ENCODE results near the gene MYMX.
"Not testable (repeated sequence)": the region's sequence is repeated elsewhere in the genome, so short reads cannot be mapped to it uniquely, and the experiment has no call there.

The MYMX gene

GRCh38 chr6:44228031-44228430, 11.3 kb downstream of the MYMX start:
- no peak for DNase-seq (ENCODE audit: low read depth, low spot score)
- TF ChIP-seq, protein P1, sequence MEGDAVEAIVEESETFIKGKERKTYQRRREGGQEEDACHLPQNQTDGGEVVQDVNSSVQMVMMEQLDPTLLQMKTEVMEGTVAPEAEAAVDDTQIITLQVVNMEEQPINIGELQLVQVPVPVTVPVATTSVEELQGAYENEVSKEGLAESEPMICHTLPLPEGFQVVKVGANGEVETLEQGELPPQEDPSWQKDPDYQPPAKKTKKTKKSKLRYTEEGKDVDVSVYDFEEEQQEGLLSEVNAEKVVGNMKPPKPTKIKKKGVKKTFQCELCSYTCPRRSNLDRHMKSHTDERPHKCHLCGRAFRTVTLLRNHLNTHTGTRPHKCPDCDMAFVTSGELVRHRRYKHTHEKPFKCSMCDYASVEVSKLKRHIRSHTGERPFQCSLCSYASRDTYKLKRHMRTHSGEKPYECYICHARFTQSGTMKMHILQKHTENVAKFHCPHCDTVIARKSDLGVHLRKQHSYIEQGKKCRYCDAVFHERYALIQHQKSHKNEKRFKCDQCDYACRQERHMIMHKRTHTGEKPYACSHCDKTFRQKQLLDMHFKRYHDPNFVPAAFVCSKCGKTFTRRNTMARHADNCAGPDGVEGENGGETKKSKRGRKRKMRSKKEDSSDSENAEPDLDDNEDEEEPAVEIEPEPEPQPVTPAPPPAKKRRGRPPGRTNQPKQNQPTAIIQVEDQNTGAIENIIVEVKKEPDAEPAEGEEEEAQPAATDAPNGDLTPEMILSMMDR (IDR thresholded peaks at IDR 0.05; ENCODE audit: insufficient read depth, low read length, missing control alignments): no peak
- CTCF ChIA-PET: interaction anchor here (1.2 to 8.2 kb wide), 4 partner anchors 8 to 129 kb away, joined by 3 to 175 read pairs (median 4); no protein-coding TSS in a partner anchor
- H3K4me3 ChIP-seq (ENCODE audit: low read depth, low read length): no peak overlapping the region
- POLR2A ChIA-PET: interaction anchor here (1.0 kb wide), 1 partner anchor 19 kb away, joined by 3 read pairs; the partner anchor contains the start of gene HSP90AB1

GRCh38 chr6:44228433-44228832, 11.7 kb downstream of the MYMX start:
- no peak overlapping the region for H3K4me3 ChIP-seq (ENCODE audit: low read depth, low read length)
- DNase-seq (ENCODE audit: low read depth, low spot score): no peak
- POLR2A ChIA-PET: no interaction called here
- TF ChIP-seq, protein P1 (IDR thresholded peaks at IDR 0.05; ENCODE audit: insufficient read depth, low read length, missing control alignments): no peak
- CTCF ChIA-PET: interaction anchor here (0.6 to 8.2 kb wide), 5 partner anchors 8 to 129 kb away, joined by 3 to 175 read pairs (median 4); no protein-coding TSS in a partner anchor

DNA sequence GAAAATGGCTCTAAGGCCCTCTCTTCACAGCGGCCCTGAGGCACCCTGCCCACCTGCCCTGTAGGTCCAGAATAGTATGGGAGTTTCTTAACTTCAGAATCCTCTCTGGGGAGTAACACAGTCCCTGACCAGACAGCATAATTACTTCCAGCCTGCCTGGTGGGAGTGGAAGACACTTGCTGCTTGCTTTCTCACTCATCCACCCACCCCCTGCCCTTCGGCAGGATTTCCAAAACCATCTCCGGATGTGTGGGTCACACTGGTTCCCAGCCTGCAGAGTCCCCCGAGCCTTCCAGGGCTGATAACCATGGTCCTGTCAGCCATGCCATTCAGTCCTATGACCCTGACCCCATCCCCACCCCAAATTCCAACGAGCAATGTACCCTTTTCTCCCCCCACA, 12.1 kb downstream of the MYMX start:
- TF ChIP-seq, protein P1 (IDR thresholded peaks at IDR 0.05; ENCODE audit: insufficient read depth, low read length, missing control alignments): no peak
- no peak overlapping the region for H3K4me3 ChIP-seq (ENCODE audit: low read depth, low read length)
- CTCF ChIA-PET: interaction anchor here (0.6 to 8.2 kb wide), 4 partner anchors 7 to 129 kb away, joined by 3 to 175 read pairs (median 4); no protein-coding TSS in a partner anchor
- POLR2A ChIA-PET: no interaction called here
- no peak for DNase-seq (ENCODE audit: low read depth, low spot score)

DNA sequence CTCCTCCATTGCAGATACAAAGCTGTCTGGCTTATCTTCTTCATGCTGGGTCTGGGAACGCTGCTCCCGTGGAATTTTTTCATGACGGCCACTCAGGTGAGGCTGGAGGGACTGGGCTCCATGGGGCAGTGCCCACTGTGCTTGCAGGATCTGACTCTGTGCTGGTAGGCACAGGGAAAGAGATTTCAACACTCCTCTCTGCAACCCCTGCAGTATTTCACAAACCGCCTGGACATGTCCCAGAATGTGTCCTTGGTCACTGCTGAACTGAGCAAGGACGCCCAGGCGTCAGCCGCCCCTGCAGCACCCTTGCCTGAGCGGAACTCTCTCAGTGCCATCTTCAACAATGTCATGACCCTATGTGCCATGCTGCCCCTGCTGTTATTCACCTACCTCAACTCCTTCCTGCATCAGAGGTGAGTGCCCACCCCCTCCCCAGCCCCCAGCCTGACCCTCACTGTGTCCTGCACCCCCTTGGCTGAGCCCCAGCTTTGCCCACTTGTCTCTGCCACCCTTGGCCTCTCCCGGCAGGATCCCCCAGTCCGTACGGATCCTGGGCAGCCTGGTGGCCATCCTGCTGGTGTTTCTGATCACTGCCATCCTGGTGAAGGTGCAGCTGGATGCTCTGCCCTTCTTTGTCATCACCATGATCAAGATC, 12.8 kb downstream of the MYMX start:
- H3K4me3 ChIP-seq (ENCODE audit: low read depth, low read length): no peak overlapping the region
- CTCF ChIA-PET: interaction anchor here (1.0 kb wide), 1 partner anchor 10 kb away, joined by 3 read pairs; no protein-coding TSS in a partner anchor
- TF ChIP-seq, protein P1 (IDR thresholded peaks at IDR 0.05; ENCODE audit: insufficient read depth, low read length, missing control alignments): no peak
- DNase-seq (ENCODE audit: low read depth, low spot score): no peak
- POLR2A ChIA-PET: no interaction called here

DNA sequence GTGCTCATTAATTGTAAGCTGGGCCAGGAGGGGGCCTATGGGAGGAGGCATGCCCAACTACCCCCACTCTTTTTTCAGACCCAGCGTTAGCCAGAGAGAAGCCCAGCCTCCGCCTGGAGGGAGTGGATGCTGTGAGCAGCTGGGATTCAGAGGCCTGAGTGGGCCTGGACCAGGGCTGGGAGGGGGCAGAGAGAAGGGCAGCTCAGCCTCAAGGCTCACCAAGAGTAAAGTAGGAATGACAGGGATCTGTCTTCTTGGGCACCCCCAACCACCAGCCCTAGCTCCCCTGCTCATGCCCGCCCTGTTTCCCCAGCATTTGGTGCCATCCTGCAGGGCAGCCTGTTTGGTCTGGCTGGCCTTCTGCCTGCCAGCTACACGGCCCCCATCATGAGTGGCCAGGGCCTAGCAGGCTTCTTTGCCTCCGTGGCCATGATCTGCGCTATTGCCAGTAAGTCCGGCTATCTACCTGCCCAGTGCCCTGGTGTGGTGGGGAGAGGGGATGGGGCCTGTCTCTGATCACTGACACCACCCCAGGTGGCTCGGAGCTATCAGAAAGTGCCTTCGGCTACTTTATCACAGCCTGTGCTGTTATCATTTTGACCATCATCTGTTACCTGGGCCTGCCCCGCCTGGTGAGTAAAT, 13.4 kb downstream of the MYMX start:
- no peak for DNase-seq (ENCODE audit: low read depth, low spot score)
- TF ChIP-seq, protein P1 (IDR thresholded peaks at IDR 0.05; ENCODE audit: insufficient read depth, low read length, missing control alignments): no peak
- H3K4me3 ChIP-seq (ENCODE audit: low read depth, low read length): no peak overlapping the region
- POLR2A ChIA-PET: no interaction called here
- CTCF ChIA-PET: interaction anchor here (1.0 kb wide), 2 partner anchors 9 to 11 kb away, joined by 3 read pairs; no protein-coding TSS in a partner anchor

- CTCF ChIA-PET; H3K4me3 ChIP-seq (ENCODE audit: low read depth, low read length); POLR2A ChIA-PET; DNase-seq (ENCODE audit: low read depth, low spot score): not testable (repeated sequence)
Observed at GRCh38 chr6:44231426-44231825, 14.7 kb downstream of the MYMX start.

Data from AG04449 (cell line).